Dedifferentiated amniotic fluid mesenchymal stem cell (primary cell): Measurements from ENCODE around the gene SCN9A.

Experiments used
- DNase-seq: peaks from one replicate; pipeline ENCODE4 v3.0.0-alpha.2; 2016; ENCODE audit errors: extremely low spot score

Gene SCN9A

DNA sequence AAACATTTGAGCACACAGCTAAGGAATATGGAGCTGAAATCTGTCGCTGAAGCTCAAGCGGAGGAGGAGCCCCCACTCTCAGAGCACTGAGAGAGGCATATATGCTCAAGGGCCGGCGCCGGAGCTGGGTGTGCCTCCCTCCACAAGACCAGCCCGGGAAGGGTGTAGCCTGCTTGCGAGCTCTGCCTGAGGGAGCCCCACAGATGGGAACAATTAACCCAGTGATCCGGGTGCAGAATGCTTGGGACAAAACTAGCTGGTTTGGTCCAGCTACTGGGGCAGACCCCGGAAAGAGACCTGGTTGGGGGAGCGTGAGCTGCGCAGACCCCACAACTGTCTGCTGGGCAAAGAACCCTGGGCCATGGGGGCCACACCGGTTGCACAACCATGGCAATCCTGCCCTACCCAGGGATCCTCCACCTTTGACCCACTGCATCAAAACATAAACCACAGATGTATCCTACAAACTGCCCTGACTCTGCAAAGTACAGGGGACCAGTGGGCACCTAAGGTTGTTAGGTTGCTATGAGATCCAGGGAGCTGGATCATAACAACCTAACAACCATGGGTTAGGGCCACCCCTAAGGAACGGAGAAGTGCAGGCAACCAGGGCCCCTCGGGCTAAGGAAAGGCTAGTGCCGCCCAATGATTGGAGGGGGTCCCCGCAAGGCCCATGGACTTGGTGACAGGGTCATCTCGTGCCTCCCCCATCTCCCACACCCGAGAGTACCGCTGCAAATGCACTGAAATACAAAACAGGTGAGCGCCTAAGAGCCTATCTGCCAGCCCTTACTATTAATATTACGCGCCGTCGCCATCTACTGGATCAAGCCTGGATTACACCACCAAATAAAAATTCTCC, 194.6 kb downstream of the SCN9A start:
- DNase-seq = peak; percentile 55

DNA sequence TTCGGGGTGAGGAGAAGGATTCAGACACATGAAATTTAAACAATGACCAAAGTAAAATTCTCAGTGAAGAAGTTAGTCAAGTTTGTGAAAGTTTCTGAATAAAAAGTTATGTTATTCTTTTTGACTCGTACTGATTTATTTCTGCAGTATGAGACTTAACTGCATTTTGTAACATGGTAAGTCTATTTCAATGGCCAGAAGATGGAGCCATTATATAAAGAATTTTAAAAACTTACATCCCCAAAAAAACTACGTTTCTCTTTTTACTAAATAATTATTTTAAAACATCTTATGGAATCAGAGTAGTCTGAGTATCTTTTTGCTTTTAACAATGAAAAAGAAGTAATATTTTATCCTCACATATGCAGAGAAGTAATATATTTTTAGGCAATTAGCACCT, 196.5 kb downstream of the SCN9A start:
- peak; percentile 58 for DNase-seq

DNA sequence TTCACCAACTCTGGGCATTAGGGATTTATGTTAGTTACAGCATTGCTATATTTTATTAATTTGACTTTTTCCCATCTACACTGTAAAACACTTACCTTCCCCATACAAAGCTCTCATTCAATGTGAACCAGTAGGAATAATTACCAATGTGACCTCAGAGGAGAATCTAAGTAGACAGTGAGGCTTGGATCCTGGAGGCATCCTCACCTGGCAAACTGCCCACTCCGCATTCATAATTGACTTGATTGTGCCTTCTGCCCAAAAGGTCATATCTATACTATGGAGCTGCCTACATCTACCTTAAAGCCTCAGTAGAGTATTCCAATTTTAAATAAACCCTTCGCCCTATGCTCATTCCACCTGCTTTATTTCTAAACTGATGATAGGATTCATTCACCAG, 202.5 kb downstream of the SCN9A start:
- DNase-seq = no peak

DNA sequence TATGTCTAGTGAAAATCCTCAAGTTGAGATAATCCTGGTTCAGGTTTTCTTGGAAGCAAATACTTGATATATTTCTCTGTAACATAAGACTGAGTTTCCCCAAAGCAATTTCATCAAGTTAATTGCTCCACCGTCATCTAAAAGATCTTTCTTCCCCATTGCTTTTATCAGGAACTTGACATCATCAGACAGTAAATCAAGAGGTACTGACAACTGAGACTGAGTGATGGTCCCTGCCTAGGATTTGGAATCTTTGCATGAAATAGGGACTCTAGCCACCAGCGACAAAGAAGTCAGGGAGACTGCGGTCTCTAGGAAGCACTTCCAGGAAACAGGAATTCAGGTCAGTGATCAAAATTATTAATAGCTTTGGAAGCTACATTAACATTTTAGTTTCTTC, 204.5 kb downstream of the SCN9A start:
- DNase-seq = no peak

DNA sequence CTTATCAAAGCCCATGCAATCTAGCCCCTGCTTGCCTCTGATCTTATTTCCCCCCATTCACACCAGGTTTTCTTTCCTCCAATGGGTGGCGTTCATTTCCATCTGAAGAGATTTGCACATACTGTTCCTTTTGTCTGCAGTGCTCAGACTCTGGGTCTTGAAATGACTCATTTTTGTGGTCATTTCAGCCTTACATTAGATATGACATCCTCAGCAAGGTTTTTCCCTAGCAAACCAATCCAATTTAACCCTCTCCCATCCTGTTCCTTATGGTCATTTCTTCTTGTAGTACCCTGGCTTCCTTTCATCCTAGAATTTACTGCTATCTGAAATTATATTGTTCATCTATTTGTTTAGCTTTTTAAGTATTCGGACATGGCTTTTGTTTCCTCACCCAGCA, 205.4 kb downstream of the SCN9A start:
- DNase-seq = no peak

DNA sequence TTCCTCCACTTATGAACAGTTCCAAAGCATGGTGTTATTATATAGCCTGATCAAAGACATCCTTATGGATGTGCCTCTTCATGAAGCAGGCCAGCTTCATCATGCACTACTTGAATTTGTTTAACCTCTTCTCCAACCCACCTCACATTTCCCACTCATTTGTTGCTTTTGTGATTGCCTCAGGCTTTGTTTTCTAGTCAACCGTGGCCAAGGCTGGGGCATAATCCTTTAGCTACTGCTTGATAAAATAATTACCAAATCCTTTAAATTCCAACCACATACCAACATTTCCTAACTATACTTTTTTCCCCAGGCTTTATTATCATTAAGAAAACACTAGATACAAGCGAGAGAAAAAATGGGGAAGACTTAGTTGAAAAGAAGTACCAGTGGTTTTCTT, 208.3 kb downstream of the SCN9A start:
- DNase-seq = no peak

DNA sequence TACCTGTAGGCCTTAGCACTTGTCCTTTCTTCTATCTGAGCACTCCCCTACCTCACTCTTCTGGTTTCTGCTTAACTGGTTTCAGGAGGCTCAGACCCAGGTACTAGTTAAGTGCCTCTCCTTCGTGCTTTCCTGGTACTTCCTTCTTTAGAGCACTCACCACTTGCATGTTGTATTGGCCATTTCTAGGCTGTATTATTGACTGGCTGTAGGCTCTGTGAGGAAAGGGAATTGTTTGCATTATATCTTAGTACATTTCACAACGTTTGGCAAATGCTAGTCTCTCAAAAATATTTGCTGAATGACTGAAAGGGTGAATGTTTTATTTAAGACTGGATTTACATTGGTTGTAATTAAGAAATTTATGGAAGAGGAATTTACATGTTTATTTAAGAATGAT, 212.0 kb downstream of the SCN9A start:
- DNase-seq = no peak

DNA sequence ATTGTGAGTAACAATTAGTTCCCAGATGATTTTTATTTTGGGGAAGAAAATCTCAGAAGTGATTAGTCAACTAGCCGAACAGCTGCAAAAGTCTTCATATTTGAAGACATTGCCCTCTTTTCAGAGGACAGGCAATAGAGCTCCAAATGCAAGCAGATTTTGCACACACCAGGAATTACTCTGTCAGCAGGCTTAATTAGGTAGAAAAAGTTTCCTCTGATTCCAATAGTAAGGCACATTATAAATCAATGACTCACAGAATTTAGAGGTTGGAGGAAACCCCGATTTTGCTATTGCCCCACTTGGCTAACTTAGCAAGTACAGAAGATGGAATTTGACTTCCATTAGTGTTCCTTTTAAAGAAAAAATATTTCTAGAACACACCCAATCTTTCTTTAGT, 217.2 kb downstream of the SCN9A start:
- DNase-seq = no peak

DNA sequence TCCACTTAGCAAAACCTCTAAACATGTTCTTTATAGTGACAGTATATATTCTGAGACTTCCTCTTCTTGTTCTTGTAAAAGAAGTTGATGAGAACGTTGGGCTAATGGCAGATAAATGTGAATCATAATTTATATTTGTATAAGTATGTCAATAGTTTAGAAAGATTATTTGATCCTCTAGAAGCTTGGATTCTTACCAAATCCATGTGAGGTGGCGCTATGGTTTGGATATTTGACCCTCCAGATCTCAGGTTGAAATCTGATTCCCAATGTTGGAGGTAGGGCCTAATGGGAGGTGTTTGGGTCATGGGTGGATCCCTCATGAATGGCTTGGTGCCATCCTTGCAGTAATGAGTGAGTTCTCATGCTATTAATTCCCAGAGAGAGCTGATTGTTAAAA, 218.2 kb downstream of the SCN9A start:
- DNase-seq = no peak

DNA sequence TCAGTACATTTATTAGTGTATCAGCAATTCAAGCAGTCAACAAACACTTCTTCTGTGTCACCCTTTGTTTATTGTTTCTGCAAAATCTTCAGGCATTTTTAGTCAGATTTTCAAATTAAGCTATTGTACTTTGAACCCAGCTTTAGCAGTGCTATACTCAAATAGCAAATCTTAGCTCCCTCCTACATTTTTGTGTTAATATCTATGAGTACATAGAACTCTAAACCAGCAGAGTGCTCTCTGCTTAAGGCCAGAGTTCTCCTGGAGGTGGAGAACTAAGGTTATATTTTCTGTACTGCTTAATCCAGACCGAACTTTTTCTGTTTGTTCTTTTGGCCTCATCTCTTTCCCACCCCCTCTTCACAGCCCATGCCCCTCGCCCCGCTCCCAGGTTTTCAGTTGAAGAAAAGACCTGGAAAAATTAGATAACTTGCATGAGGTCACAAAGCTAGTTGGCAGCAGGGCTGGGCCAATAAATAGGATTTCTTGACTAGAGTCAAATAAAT, 218.7 kb downstream of the SCN9A start:
- DNase-seq = no peak

DNA sequence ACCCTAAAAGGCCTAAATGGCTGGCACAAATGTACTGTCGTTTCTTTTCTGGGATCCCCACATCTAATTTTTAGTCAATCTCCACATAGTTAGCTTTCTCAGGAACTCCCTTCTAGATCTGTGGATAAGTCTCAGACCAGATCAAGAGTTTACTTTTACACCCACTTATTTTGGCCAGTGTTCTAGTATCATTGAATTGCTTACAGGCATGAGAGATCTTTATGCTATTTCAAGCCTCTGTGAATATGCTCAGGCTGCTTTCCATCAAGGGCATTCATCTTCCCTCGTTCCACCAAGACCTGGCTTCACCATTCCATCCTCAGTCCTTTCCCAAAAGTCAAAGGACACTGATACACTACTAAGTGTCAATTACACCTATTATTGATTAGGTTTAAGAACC, 220.2 kb downstream of the SCN9A start:
- DNase-seq = no peak

DNA sequence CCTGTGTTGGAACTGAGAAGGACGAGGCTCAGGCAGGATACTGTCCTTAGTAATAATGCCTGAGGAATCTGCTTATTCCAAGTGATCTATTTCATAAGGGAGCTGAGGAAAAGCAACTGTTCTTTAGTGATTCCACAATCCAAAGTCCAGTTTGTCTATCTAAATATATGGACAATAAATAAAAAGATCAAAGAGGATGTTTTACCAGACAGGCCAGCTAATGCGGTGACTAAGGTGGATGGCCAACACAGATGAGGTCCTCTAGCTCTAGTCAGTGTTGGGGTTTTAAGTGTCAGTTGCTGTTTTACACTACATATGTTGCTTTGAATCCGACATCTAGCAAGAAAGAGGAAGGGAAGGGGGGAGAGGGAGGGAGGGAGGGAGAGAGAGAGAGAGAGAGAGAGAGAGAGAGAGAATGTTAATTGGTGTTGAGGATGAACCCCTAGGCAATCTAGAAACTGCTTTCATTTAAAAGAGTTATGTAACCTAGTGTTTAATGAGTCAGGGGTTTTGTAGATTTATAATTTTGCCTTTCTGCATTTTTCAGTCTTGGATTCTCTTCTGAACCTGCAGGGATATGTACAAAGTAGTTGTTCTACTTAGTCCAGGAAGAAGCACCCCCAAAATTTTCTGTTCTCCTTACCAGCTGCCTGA, 220.9 kb downstream of the SCN9A start:
- DNase-seq = no peak

DNA sequence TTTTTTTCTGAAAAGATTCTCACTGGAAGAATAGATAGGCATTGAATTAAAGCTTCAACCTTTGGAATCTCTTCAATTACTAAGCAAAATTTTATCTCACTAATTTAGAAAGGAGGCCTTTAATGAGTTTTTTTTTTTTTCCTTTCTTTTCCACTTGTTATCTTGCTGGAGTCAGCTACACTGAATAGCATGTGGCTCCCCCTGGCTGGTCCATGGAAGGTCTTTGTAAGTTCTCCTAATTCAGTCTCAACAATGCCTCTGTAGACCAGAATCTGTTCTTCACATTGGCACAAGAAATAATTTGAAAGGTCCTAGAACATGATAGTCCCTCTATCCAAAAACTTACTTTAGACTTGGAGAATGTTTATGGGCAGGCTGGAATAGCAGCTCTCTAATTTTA, 223.7 kb downstream of the SCN9A start:
- DNase-seq = no peak

DNA sequence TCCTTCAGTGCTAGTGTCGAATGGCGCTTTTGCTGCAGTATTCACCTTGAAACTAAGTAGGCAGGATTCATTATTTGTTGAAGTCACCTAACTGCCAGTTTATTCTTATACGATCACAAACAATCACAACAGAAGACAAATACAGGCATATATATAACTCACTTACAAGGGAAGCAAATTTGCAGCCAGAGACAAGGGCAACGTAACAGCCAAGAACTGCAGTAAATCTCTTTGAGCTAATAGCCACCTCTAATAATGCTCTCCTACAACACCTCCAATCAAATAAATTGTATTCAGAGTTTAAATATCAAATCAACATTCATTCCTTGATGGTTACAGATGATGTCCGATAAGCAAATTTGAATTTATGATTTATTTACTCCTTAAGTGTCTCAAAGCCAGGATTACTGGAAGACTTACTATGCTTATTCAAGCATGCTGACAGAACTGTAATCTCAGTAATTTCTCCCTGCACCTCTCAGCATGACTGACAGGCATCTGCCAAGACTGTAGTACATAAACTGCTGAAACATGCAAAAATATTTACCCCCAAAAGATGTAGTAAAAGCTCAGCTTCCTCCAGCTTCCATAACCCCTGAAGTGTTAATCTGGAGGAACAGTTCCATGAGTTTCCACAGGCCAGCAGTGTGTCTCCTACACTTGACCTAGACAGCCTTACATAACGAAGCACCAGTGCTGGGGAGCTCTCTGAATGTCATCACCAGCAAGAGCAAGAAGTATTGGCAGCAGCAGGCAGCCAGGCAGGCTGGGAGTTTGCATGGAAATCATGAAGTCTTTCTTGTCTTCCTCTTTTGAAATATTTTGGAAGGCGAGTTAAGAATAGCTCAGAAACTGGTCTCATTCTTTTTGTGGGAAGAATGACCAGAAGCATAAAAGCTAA, 227.0 kb downstream of the SCN9A start:
- no peak for DNase-seq

DNA sequence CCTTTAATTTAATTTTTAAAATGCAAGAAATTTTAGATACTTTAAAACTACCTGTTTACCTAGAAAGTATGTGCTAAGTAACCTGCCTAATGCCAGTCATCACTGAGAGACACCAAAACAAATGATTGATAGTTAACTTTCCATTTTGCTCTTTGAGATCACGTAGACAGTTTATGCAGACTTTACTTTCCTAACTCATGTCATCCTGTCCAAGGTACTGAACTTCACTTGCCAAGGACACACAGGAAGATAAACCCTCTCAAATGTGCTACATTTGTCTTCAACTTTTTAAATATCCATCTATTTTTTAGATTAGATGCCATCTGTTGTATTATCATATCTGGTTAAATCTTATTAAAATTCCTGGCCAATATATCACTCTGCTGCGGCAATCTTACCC, 227.9 kb downstream of the SCN9A start:
- no peak for DNase-seq
